Nephron (organoid): ENCODE data around the gene XBP1.
"Not testable (repeated sequence)": the region's sequence is repeated elsewhere in the genome, so short reads cannot be mapped to it uniquely, and the experiment has no call there.

Source experiments
- H3K27ac Mint-ChIP-seq, 3 experiments: 2 replicates each; pipeline ENCODE4 v1.8.0; 2020; ENCODE audit warnings: mixed read lengths in 3 of 3, mild to moderate bottlenecking in 2 of 3, moderate library complexity in 1 of 3
- H3K27me3 Mint-ChIP-seq: 2 replicates; pipeline ENCODE4 v1.8.0; 2021; ENCODE audit warnings: low read depth, mild to moderate bottlenecking, moderate library complexity, mixed read lengths
- H3K36me3 Mint-ChIP-seq: 2 replicates; pipeline ENCODE4 v1.8.0; 2020; ENCODE audit warnings: low read depth, mixed read lengths
- H3K4me1 Mint-ChIP-seq: 2 replicates; pipeline ENCODE4 v1.8.0; 2020; ENCODE audit warnings: mixed read lengths
- H3K4me3 Mint-ChIP-seq, 3 experiments: 2 replicates each; pipeline ENCODE4 v1.8.0; 2020; ENCODE audit warnings: mild to moderate bottlenecking in 3 of 3, mixed read lengths in 3 of 3, moderate library complexity in 2 of 3
- H3K9me3 Mint-ChIP-seq: 2 replicates; pipeline ENCODE4 v1.8.0; 2020; ENCODE audit warnings: mixed read lengths
- CTCF ChIP-seq, 3 experiments: fragments of 200-600 bp; sonication (generic); IDR thresholded peaks; one replicate each; pipeline ENCODE4 v1.5.0; 2021; ENCODE audit warnings: antibody characterized with exemption in 3 of 3; ENCODE audit not compliant: unreplicated experiment in 3 of 3

Gene XBP1

GRCh38 chr22:28815111-28815510 is 14.7 kb upstream of the XBP1 start:
- TF ChIP-seq CTCF (IDR thresholded peaks at IDR 0.05; ENCODE audit: unreplicated experiment in 3 of 3): no peak
- Mint-ChIP-seq H3K36me3 (no peaks in the 10 kb centered on the region), H3K27me3 (no peaks in the 10 kb centered on the region), H3K27ac (peak overlapping the region; percentile 68 to 95 (median 80)), H3K4me3 (no peak overlapping the region), H3K9me3 (no peaks in the 10 kb centered on the region), H3K4me1 (peaks cover 55% of the 10 kb centered on the region)

- Mint-ChIP-seq H3K36me3 (peaks cover 3% of the 10 kb centered on the region), H3K27ac (peak overlapping the region; percentile 80 to 95 (median 85)), H3K4me1 (peaks cover 52% of the 10 kb centered on the region), H3K27me3 (no peaks in the 10 kb centered on the region), H3K9me3 (no peaks in the 10 kb centered on the region), H3K4me3 (no peak overlapping the region)
- TF ChIP-seq CTCF (IDR thresholded peaks at IDR 0.05; ENCODE audit: unreplicated experiment in 3 of 3): no peak
These were observed 13.6 kb upstream of the XBP1 start for GRCh38 chr22:28813772-28814518.

DNA sequence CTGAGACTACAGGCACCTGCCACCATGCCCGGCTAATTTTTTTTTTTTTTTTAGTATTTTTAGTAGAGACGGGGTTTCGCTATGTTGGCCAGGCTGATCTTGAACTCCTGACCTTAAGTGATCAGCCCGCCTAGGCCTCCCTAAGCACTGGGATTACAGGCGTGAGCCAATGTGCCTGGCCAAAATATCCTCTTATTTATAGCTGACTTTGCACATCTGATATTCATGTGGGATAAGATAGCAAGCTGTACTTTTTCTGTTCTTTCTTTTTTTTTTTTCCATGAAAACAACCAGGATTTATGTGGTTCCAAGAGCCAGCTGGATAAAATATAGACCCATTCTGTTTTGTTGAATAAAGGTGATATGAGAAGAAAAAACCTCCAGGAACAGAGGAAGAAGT is 12.1 kb upstream of the XBP1 start:
- H3K27ac Mint-ChIP-seq: peak overlapping the region; percentile 80 to 95 (median 89)
- H3K4me3 Mint-ChIP-seq: peak overlapping the region in 1 of 3 experiments; percentile 12
- TF ChIP-seq CTCF (IDR thresholded peaks at IDR 0.05; ENCODE audit: unreplicated experiment in 3 of 3): no peak
- peaks cover 40% of the 10 kb centered on the region for H3K4me1 Mint-ChIP-seq
- H3K36me3 Mint-ChIP-seq: peaks cover 5% of the 10 kb centered on the region
- no peaks in the 10 kb centered on the region for H3K27me3 Mint-ChIP-seq
- no peaks in the 10 kb centered on the region for H3K9me3 Mint-ChIP-seq

- Mint-ChIP-seq H3K27me3 (no peaks in the 10 kb centered on the region), H3K36me3 (peaks cover 5% of the 10 kb centered on the region), H3K27ac (no peak overlapping the region), H3K4me3 (no peak overlapping the region), H3K4me1 (peaks cover 40% of the 10 kb centered on the region), H3K9me3 (no peaks in the 10 kb centered on the region)
- TF ChIP-seq CTCF (IDR thresholded peaks at IDR 0.05; ENCODE audit: unreplicated experiment in 3 of 3): no peak
These were observed 10.6 kb upstream of the XBP1 start for GRCh38 chr22:28810821-28811491.

DNA sequence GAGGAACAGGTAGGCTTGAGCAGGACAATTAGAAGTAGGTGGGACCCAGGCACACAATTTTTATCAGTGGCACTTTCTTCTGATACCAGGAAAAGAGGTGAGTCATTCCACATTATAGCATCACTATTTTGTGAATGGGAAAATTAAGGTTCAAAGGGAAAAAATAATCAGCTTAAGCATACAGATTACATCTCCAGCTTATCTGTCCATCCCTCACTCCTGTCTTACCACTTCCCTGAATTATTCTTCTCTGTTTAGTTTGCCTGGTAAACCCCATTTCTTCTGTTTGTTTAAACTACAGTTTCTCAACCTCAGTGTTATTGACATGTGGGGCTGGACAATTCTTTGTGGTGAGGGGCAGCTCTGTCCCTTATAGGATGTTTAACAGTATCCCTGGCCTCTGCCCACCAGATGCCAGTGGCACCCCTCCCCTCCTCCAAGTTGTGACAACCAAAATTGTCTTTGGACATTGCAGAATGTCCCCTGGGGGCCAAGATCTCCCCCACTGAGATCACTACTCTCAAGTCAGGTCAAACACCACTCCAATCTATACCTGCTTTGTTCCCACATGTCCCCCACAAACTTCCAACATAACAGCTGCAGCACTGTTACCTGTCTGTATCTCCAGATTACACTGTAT is 8.5 kb upstream of the XBP1 start:
- H3K4me1 Mint-ChIP-seq: peaks cover 22% of the 10 kb centered on the region
- no peaks in the 10 kb centered on the region for H3K9me3 Mint-ChIP-seq
- TF ChIP-seq CTCF (IDR thresholded peaks at IDR 0.05; ENCODE audit: unreplicated experiment in 3 of 3): no peak
- H3K4me3 Mint-ChIP-seq: no peak overlapping the region
- H3K36me3 Mint-ChIP-seq: peaks cover 5% of the 10 kb centered on the region
- no peaks in the 10 kb centered on the region for H3K27me3 Mint-ChIP-seq
- H3K27ac Mint-ChIP-seq: no peak overlapping the region

- not testable (repeated sequence) for H3K36me3 Mint-ChIP-seq, H3K9me3 Mint-ChIP-seq, H3K27ac Mint-ChIP-seq, H3K4me3 Mint-ChIP-seq, H3K27me3 Mint-ChIP-seq
- peaks cover 18% of the 10 kb centered on the region for H3K4me1 Mint-ChIP-seq
These were observed 5.1 kb upstream of the XBP1 start for GRCh38 chr22:28805426-28805825.
